Endometrial microvascular endothelial cells (primary cell): Measurements from ENCODE around the gene ATP9B. TPM values are rescaled to one million over a fixed set of nuclear protein-coding genes. Genes with fewer than 3 reads are reported as not detected.

Experiments
- in situ Hi-C: cut with HindIII; loops from 2 replicates; pipeline ENCODE4 v1.10.0; 2017; ENCODE audit warnings: low sequenced_read_pairs, low pct_unique_long_range_greater_than_20kb; ENCODE audit errors: inconsistent ontology term
- total RNA-seq: library from RNA; depleted of rRNA; stranded (reverse); fragments of >200 nt; gene quantifications from one replicate; pipeline ENCODE4 v1.2.3, GENCODE V29; 2015; ENCODE audit errors: inconsistent ontology term

ATP9B gene
- total RNA-seq, 1 donor from 2014 or later = 9.5 TPM

DNA sequence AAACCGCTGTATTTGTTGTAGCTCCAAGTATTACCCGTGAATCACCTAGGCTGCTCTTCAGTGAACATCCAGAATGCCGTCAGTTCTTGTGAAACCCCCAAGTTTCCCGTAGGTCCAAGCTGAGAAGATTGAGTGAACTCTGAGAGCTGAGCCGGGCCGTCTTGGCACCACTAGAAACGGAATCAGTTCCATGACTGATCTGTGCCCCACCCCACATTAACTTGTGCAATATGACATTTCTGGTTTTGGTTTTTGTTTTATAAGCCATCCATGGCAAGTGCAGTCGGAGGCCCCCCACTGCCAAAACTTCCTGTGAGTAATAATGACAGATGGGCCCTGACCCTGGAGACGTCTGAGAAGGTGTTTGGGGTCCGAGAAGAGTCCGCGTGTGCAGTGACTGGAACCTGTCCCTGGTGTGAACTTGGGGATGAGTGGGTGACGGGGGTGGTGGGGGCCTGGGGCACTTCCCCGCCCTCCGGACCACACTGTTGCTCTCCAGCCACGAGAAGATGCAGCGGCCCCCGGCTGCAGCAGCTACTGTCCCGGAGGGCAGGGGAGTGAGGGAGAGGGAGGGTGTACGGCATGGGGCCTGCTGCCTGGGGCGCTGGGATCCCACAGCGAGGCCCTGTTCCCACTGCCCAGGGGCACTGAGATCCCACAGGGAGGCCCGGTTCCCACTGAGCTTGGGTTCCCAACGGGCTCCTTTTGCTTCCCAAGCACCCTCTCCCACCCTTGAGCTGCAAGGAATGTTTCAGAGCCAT is 353.0 kb downstream of the ATP9B start:
- in situ Hi-C loops = no loop called here

DNA sequence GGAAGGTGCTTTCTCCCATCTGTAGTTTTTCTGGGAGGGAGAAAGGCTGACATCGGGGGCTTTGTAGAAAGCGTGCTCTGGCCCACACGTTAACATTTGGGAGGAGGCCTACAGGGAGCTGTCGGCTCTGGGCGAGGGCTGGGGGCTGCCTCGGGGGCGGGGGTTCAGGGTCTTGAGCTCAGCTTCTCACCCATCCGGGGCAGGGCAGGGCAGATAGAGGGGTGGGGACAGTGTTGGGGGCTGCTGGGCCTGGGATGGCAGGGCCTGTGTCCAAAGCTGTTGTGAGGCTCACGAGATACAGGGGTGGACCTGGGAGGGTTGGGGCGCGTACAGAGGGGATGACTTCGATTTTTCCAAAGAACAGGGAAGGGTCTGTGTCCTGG is 353.6 kb downstream of the ATP9B start:
- in situ Hi-C loops = no loop called here

DNA sequence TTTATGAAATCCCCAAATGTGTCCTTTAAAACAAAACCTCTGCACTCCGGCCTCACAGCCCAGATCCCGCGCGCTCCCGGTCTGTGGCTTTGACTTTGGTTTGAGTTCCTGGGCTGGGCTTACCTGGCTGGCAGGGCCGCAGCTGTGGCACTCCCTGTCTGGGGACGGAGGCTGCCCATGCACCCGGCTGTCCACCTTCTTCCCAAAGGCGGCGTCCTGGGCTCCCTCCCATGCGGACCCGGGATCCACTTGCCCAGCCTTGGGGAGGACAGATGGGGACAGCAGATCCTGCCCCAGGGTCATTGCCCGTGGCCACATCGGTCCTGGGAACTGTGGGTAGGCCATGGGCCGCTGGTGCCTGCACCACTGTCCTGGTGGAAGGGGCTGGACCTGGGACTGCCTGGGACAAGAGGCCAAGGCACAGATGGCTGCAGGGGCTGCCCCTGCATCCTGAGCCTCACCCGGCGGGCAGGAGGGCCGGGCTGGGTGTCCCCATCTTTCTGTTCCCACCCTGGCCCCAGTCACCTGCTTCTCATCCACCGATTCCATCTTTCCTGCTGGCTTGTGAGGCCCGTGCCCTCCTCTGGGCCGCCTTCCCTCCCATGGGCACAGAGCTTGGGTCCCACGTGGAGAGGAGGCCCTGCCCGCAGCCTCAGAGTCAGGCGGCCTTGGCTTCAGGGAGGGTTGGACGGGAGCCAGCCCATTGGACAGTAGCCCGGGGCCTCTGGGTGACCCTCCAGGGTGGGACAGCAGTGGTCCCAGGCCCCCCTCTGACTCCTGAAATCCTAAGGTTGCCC is 354.2 kb downstream of the ATP9B start:
- in situ Hi-C loops = no loop called here

DNA sequence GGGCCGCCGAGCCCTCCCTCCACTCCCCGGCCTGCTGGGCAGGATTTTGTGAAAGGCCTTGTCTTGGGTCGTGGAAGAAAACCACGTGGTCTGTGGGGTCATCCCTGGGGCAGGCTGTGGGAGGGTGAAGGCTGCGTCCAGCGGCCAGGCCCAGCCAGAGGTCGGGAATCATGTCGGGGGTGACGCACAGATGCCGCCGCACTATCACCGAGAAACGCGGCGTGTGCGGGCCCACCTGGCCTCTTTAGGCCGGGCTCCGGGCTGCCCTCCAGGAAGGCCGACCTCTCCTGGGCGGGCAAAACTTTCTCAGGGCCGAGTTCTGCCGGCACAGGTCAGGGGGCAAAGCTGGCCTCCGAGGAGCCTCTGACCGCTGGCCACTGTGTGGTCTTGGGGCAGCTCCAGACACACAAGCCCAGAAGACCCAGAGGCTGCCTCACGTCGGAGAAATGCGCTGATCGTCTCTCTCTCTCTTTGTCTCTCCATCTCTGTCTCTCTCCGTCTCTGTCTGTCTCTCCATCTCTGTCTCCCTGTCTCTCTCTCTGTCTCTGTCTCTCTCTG is 354.9 kb downstream of the ATP9B start:
- in situ Hi-C loops = no loop called here

DNA sequence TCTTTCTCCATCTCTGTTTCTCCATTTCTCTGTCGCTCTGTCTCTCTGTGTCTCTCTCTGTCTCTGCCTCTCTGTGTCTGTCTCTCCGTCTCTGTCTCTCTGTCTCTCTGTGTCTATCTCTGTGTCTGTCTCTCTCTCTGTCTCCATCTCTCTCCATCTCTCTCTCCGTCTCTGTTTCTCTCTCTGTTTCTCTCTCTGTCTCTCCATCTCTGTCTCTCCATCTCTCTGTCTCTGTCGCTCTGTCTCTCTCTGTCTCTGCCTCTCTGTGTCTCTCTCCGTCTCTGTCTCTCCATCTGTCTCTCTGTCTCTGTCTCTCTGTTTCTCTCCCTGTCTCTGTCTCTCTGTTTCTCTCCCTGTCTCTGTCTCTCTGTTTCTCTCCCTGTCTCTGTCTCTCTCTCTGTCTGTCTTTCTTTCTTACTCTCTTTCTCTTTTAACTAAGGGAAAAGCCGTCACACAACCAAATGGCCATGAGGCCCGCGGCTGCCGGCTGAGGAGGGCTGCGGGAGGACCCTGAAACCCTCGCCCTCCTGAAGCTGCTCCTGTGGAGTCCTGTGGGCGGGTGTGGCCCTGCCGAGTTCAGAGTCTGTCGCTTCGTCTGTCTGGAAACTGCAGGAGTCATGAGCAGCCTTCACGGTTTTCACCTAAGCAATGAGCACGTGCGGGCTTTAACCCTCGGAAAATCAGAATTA is 355.8 kb downstream of the ATP9B start:
- in situ Hi-C loops = no loop called here

DNA sequence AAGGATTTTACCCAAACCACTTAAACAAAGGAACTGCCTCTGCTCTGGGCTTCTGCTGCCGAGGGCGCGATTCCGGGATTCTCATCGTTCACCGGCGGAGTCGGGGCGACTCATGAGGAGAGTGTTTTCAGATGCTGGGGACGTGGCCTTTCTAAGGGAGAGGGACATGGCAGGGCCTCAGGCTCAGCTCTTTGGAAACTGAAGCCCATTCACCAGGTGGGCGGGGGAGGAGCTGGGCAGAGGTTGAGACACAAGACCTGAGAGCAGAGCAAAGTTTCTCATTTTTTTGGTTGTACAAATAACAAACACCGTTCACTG is 356.3 kb downstream of the ATP9B start:
- in situ Hi-C loops = no loop called here

DNA sequence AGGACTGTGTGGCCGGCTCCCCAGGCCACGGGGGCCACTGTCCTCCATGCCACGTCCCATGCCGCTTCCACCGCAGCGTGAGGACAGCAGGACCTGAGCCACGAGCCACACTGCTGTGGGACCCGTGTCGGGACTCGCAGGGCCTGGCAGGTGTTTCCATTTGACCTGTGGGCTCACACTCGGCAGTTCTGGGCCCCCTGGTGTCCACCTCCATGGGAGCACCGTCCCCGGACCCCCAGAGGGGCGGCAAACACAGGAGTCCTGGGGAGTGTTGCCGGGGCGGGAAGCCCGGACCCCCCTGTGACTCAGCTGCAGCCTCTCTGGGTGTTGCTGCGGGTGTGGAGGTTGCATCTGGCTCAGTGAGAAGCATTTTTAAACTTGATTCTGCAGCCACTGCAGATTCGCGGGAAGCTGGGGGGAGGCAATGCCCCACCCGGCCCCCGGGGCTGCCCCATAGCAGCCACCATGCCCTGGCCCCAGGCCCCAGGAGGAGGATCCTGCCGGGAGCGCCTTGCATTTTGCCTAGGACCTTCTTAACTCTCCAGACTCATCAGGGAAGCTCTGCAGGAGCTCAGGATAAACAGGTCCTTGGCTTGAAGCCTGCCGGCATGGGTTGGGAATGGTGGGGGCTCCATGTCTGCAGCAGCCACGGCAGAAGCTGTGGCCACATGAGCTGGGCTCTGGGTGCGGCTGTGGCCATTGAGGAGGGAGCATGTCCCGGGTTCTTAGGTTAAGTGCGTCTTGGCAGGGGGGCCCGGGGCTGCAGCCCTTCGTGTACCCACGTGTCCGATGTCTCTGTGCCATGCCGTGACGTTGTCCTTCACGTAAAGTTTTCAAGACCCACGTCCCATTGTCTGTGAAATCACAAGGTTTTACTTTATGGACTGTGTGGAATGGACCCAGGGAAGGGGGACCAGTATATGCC is 357.4 kb downstream of the ATP9B start:
- in situ Hi-C loops = no loop called here

DNA sequence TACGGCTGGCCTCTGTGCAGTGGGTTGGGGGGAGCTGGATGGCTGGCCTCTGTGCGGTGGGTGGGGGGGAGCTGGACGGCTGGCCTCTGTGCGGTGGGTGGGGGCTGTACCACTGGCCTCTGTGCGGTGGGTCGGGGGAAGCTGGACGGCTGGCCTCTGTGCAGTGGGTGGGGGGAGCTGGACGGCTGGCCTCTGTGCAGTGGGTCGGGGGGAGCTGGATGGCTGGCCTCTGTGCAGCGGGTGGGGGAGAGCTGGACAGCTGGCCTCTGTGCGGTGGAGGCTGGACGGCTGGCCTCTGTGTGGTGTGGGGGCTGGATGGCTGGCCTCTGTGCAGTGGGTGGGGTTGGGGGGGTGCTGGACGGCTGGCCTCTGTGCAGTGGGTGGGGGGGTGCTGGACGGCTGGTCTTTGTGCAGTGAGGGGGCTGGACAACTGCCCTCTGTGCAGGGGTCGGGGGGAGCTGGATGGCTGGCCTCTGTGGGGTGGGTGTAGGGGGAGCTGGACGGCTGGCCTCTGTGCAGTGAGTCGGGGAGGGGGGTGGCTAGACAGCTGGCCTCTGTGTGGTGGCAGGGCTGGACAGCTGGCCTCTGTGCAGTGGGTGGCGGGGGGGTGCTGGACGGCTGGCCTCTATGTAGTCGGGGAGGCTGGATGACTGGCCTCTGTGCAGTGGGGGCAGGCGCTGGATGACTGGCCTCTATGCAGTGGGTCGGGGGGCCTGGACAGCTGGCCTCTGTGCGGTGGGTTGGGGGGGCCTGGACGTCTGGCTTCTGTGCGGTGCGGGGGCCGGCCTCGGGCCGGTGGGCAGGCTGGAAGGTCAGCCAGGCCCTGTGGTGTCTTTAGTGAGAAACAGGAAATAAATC is 358.4 kb downstream of the ATP9B start:
- in situ Hi-C loops = no loop called here

Other genes starting within 250 kb of the ATP9B start
- not detected for gene SALL3, start 89.6 kb upstream of the ATP9B start, total RNA-seq